HG03175 (cell line): ENCODE data around the gene CHRNA4.
"Not testable (repeated sequence)": the region's sequence is repeated elsewhere in the genome, so short reads cannot be mapped to it uniquely, and the experiment has no call there.

Experiments
- ATAC-seq: cut with Tn5 transposase; IDR thresholded peaks from one replicate; pipeline ENCODE4 v1.9.1; 2021; ENCODE audit warnings: mild to moderate bottlenecking, moderate library complexity; ENCODE audit not compliant: unreplicated experiment

The CHRNA4 gene

GRCh38 chr20:63350597-63351325 lies 10.4 kb downstream of the CHRNA4 start:
- ATAC-seq = no peak

- ATAC-seq = no peak
Observed at GRCh38 chr20:63350196-63350595, 11.0 kb downstream of the CHRNA4 start.

GRCh38 chr20:63349516-63349895 lies 11.6 kb downstream of the CHRNA4 start:
- no peak for ATAC-seq

GRCh38 chr20:63348828-63349515 lies 12.2 kb downstream of the CHRNA4 start:
- ATAC-seq = no peak

- no peak for ATAC-seq
Observed at GRCh38 chr20:63347950-63348827, 13.0 kb downstream of the CHRNA4 start.

GRCh38 chr20:63347081-63347741 lies 13.9 kb downstream of the CHRNA4 start:
- no peak for ATAC-seq

GRCh38 chr20:63346131-63347080 lies 14.7 kb downstream of the CHRNA4 start:
- no peak for ATAC-seq

GRCh38 chr20:63345328-63346100 lies 15.6 kb downstream of the CHRNA4 start:
- ATAC-seq = no peak

- ATAC-seq = no peak
Observed at GRCh38 chr20:63344616-63345327, 16.4 kb downstream of the CHRNA4 start.

GRCh38 chr20:63343460-63344445 lies 17.4 kb downstream of the CHRNA4 start:
- ATAC-seq = no peak

GRCh38 chr20:63342561-63343459 lies 18.3 kb downstream of the CHRNA4 start:
- no peak for ATAC-seq

GRCh38 chr20:63340158-63340688 lies 20.9 kb downstream of the CHRNA4 start:
- not testable (repeated sequence) for ATAC-seq

- not testable (repeated sequence) for ATAC-seq
Observed at GRCh38 chr20:63339154-63340094, 21.7 kb downstream of the CHRNA4 start.

GRCh38 chr20:63337786-63338420 lies 23.2 kb downstream of the CHRNA4 start:
- no peak for ATAC-seq
